GM13977 (cell line): Measurements from ENCODE around the gene CUX1.
"Not testable (repeated sequence)": the region's sequence is repeated elsewhere in the genome, so short reads cannot be mapped to it uniquely, and the experiment has no call there.

Experiments used
- DNase-seq: peaks from one replicate; pipeline ENCODE4 v3.0.0; 2012; ENCODE audit warnings: low spot score
- in situ Hi-C: fragments of 300-500 bp; cut with MboI; formaldehyde crosslinking; loops from one replicate; pipeline ENCODE4 v1.12.0; 2022; ENCODE audit warnings: low sequenced_read_pairs, low pct_unique_long_range_greater_than_20kb, mixed read lengths, inconsistent platforms; ENCODE audit not compliant: unreplicated experiment
- TF ChIP-seq, protein P1 (sequence below): IDR thresholded peaks from 2 replicates; pipeline ENCODE4 v1.5.1; 2012; ENCODE audit warnings: mild to moderate bottlenecking, control low read depth; ENCODE audit not compliant: insufficient read depth; ENCODE audit errors: extremely low read depth, missing control alignments

The CUX1 gene

DNA sequence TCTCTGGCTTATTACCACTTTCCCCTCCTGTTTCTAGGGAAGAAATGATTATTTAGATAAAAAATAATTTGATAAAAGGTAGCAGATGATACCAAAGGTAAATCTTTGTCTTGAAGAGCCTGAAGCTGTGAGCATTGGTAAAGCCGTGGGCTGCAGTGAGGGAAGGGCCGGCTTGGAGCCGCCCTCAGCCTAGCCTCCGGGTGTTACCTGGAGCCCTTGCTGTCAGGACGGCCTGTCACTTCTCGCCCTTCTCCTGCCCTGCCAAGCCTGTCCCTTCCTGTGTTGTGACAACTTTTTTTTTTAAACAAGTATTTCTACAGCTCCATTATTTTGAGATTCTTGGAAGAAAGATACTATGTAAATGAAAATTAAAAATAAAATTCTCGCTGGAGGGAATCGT lies 7.0 kb downstream of the CUX1 start:
- TF ChIP-seq, protein P1, sequence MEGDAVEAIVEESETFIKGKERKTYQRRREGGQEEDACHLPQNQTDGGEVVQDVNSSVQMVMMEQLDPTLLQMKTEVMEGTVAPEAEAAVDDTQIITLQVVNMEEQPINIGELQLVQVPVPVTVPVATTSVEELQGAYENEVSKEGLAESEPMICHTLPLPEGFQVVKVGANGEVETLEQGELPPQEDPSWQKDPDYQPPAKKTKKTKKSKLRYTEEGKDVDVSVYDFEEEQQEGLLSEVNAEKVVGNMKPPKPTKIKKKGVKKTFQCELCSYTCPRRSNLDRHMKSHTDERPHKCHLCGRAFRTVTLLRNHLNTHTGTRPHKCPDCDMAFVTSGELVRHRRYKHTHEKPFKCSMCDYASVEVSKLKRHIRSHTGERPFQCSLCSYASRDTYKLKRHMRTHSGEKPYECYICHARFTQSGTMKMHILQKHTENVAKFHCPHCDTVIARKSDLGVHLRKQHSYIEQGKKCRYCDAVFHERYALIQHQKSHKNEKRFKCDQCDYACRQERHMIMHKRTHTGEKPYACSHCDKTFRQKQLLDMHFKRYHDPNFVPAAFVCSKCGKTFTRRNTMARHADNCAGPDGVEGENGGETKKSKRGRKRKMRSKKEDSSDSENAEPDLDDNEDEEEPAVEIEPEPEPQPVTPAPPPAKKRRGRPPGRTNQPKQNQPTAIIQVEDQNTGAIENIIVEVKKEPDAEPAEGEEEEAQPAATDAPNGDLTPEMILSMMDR = no peak
- in situ Hi-C loops = no loop called here
- DNase-seq = no peak

DNA sequence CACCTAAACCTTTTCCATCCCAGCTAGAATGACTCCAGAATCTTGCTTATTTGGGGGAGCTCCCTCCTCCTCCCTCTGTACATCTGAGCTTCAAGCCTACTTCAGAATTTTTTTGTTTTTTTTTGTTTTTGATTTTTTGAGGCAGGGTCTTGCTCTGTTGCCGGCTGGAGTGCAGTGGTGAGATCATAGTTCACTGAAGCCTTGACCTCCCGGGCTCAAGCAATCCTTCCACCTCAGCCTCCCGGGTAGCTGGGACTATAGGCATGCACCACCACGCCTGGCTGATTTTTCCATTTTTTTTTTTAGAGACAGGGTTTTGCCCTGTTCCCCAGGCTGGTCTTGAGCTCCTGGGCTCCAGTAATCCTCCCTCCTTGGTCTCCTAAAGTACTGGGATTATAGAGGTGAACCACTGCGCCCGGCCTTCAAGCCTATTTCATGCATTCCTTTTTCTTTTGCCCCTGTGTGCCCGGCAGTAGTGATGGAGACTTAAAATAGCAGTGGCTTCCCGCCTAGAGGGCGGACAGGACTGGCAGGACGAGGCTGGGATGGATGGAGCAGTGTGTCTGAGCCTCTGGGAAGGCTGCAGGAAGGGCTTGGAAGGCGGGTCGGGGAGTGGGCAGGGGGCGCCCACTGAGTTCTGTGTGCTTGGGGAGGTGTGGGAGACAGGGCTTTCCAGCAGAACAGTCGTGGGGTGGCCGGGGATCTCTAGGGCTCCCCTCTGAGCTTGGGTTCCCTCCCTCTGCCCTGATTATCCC lies 8.8 kb downstream of the CUX1 start:
- TF ChIP-seq, protein P1 = no peak
- no peak for DNase-seq
- in situ Hi-C loops = no loop called here

DNA sequence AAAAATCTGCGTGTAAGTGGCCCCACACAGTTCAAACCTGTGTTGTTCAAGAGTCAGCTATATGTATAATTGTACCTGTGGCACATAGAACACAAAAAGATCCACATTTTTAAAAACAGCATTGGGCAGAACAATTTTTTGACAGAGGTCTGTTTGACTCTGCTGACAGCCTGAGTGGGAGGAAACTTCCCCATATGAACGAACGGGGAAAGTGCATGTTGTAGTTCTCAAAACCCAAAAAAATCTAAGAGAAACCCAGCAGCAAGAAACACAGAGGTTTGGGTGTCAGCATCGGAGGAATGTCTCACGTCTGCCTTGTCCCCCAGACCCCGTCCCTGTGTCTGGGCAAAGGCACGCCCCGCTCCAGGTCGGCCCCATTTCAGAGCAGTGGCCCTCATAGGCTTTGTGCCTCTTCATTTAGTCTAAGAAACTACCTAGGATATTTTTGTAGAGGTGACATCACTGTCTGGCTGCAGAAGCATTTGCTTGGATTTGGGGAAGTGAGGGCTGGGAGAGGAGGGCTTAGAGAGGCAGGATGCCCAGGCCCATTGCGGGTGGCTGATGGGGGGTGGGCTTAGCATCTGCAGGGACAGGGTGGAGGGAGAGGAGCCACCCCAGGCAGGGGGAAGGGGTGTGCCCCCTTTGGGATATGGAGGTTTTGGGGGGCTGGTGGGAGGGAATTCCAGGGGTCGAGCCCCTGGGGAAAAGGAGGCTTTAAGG lies 11.0 kb downstream of the CUX1 start:
- no peak for DNase-seq
- TF ChIP-seq, protein P1 = no peak
- in situ Hi-C loops = no loop called here

DNA sequence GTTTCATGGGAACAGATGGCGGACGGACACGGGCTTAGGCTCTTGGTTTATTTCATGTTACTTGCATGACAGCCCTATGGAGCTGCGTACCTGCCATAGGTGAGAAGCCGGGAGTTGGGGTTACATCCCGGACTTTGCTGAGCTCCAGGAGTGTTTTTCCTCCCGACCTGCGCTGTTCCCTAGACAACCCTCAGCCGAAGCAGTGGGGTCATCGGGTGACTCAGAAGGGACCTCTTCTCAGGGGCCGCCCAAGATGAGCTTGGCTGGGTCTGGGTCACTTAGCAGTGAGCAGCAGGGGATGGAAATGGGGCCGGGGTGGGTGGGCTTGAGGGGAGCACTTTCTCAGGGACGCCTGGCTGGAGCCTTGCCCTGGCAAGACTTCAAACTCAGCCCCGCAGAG lies 11.9 kb downstream of the CUX1 start:
- in situ Hi-C loops = no loop called here
- no peak for DNase-seq
- TF ChIP-seq, protein P1 = no peak

DNA sequence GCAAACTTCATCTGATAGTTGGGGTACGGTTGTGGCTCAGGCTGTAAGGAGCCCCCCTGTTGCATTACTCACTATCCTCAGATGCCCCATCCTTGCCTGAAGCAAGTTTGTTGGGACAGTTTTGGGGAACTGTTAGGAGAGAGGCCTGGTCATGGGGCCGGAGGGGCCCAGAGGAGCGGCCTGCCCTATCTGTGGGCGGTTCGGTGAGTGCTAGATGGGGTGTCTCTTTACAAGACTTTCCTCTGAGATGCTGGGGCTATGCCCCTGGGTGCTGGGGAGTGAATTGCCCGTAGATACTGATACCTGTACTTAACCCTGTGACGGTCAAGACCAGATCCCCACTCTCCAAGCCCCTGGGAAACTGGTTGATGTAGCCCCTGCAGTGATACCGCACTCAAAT lies 12.4 kb downstream of the CUX1 start:
- TF ChIP-seq, protein P1 = no peak
- in situ Hi-C loops = no loop called here
- DNase-seq = no peak

DNA sequence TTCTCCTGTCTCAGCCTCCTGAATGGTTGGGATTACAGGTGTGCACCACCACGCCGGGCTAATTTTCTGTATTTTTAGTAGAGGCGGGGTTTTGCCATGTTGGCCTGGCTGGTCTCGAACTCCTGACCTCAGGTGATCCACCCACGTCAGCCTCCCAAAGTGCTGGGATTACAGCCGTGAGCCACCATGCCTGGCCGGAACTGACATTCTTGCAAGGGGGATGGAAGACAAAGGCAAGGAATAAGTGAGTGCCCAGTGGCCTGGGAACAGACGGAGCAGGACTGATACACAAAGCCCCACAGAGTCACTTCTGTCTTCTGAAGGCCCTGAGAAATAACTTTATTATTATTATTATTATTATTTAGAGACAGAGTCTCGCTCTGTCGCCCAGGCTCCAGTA lies 14.0 kb downstream of the CUX1 start:
- DNase-seq, in situ Hi-C loops: not testable (repeated sequence)

DNA sequence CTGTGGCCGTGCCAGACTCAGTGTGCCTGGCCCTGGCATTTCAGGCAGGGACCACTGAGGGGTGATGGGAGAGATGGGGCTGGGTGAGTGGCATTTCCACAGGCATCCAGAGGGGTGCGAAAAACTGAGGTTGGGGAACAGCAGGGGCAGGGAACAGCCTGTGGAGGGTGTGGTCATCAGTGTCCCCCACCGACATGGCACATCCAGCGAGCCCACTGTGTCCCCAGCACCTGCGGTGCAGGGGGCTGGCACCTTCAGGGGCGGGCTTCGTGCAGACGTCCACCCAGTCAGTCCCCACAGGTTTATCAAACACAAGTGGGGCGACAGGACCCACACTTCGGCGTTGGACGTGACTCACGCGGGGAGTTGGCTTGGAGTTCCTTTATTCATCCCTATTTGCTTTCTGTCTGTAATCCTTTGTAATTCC lies 14.8 kb downstream of the CUX1 start:
- in situ Hi-C loops = no loop called here
- DNase-seq = no peak
- TF ChIP-seq, protein P1 = no peak
